Activated naive CD4-positive, alpha-beta T cell treated with anti-CD3 and anti-CD28 coated beads, Interleukin-2, amount 50 U/mL, for 72 hours (primary cell): ENCODE measurements around the gene ULK1. TPM values are rescaled to one million over a fixed set of nuclear protein-coding genes. Genes with fewer than 3 reads are reported as not detected.

Experiments
- ATAC-seq, 2 donors: fragments of 150-1000 bp; cut with Tn5 transposase; 2 replicates each; pipeline ENCODE4 v1.10.0; 2021; ENCODE audit warnings: mild to moderate bottlenecking in 2 of 2, moderate library complexity in 2 of 2
- DNase-seq, 2 donors: peaks; one replicate each; pipeline ENCODE4 v3.0.0; 2021 to 2022; ENCODE audit warnings: low spot score in 2 of 2
- H3K27ac Mint-ChIP-seq, 2 donors: one replicate each; pipeline ENCODE4 v1.8.0; 2022; ENCODE audit warnings: mild to moderate bottlenecking in 2 of 2, mixed read lengths in 2 of 2
- H3K36me3 Mint-ChIP-seq, 2 donors: one replicate each; pipeline ENCODE4 v1.8.0; 2022; ENCODE audit warnings: mixed read lengths in 2 of 2
- H3K9me3 Mint-ChIP-seq, 2 donors: one replicate each; pipeline ENCODE4 v1.8.0; 2022; ENCODE audit warnings: mixed read lengths in 2 of 2
- total RNA-seq, 2 donors: library from RNA; stranded (reverse); gene quantifications; one replicate each; pipeline ENCODE4 v1.2.3, GENCODE V29; 2022

ULK1 gene
- total RNA-seq, 2 donors from 2014 or later = 17.1 to 33.9 TPM

DNA sequence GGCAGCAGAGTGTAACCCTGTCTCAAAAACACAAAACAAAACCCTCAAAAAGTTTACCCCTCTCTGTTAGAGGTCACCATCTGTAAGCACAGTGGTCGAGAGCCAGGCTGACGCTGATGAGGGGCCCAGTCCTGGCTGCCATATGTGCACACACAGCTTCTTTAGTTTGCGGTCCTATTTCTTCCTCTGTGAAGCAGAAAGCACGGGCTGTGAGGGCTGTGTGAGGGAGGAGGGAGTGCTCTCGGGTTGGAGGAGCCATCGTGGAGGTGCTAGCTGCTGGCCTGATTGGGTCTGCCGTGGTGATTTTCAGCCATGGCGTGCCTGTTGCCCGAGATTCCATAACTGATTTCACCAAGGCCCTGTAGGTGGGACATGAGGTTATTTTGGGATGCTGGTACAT lies 3.5 kb downstream of the ULK1 start:
- Mint-ChIP-seq H3K27ac (no peak overlapping the region), H3K9me3 (no peaks in the 10 kb centered on the region), H3K36me3 (no peaks in the 10 kb centered on the region)
- no peak for ATAC-seq
- no peak for DNase-seq

DNA sequence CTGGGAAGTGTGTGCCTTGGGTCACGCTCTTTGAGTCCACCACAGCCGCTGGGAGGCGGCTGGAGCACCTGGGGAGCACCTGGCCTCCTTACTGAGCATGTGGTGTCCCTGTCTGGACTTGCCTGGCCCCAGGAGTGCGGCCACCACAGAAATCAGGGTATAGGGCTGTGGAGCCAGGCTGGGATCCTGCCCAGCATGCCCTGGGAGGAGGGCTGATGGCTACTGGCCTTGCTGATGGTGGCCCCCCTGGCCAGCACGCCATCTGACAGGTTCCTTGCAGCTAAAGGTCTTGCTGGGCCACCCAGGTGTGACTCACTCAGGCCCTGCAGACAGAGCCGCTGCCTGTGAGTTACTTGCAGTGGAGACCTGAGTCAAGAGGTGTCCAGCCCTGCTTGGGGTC lies 6.0 kb downstream of the ULK1 start:
- peak overlapping the region in 1 of 2 donors; percentile 78 for H3K27ac Mint-ChIP-seq
- ATAC-seq = no peak
- DNase-seq = no peak
- no peaks in the 10 kb centered on the region for H3K36me3 Mint-ChIP-seq
- H3K9me3 Mint-ChIP-seq = no peaks in the 10 kb centered on the region

DNA sequence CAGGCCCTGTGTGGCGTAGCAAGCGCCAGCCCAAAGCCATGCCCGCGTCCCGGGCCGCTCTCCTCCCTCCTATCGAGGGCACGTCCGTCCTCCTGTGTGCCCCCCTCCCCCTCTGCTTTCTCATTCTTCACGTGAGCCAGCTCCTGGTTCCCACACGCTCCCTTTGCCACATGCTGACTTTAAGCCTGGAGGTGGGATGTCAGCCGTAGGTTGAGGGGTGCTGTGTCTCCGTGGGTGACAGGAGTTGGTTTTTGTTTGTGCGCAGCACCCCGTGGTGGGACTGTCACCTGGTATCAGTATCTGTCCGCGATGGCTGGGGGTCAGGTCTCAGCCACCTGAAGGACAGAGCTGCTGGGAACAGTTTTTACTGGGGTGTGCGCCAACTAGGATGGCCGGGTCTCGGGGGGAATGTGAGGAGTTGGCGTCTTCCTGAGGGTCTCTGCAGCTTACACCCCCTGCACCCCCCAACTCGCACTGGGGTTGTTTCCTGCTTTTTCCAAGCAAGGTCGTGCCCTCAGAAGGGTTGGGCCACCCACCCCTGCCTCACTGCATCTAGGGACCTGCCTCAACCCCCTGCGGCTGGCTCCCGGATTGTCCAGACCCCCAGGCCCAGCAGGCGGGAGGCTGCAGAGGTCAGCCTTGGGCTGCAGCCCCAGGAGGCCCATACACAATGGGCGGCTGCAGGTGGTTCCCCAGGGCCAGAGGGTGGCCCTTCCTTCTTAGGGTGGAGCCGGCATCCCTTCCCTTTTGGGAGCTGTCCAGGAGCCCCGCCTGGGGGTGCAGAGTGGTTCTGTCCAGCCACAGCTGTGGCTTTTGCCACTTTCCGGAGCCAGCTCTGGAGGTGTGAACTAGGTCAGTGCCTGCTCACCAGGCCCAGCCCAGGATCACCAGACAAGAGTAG lies 7.3 kb downstream of the ULK1 start:
- Mint-ChIP-seq H3K9me3 (no peaks in the 10 kb centered on the region), H3K27ac (peak overlapping the region in 1 of 2 donors; percentile 49), H3K36me3 (no peaks in the 10 kb centered on the region)
- no peak for DNase-seq
- ATAC-seq = no peak

DNA sequence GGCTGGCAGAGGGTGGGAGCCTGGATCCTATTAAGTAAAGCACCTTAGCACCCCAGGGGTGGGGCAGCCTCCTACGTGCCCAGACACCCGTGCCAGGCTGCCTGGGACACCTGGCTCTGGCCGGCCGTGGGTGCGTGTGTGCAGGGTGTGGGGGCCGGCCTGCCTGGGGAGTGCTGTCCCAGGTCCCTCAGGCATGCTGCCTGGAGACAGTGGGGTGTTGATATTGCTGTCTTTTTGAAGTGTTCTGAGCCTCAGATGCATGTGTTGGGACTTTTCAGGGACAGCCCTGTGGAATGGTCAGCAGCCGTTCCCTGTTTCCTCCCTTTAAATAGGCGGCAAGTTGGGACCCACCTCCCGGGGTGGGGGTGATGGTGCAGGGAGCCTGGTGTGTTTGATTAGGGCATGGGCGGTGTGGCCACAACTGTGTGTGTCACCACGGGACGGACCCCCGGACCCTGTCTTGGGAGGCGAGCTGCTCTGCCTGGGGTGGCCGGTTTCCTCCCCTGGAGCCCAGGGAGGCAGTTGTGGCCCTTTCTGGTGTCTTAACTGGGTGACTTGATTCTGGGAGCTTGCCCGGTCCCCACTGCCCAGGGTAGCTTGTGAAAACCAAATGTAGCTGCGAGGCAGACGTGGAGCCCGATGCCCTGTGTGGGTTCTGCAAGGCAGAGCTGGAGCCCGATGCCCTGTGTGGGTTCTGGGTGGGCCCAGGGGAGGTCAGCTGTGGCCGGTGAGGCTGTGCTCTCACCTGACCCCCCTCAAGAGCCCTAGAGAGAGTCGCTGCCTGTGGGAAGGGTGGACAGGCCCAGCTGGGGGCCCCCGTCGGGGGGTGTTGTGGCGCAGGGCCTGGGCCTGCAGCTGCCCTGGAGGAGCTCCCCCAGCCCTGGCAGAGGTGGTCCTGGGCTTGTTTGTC lies 8.2 kb downstream of the ULK1 start:
- DNase-seq (no peak), ATAC-seq (no peak)
- H3K9me3 Mint-ChIP-seq = no peaks in the 10 kb centered on the region
- peak overlapping the region in 1 of 2 donors; percentile 49 for H3K27ac Mint-ChIP-seq
- no peaks in the 10 kb centered on the region for H3K36me3 Mint-ChIP-seq

DNA sequence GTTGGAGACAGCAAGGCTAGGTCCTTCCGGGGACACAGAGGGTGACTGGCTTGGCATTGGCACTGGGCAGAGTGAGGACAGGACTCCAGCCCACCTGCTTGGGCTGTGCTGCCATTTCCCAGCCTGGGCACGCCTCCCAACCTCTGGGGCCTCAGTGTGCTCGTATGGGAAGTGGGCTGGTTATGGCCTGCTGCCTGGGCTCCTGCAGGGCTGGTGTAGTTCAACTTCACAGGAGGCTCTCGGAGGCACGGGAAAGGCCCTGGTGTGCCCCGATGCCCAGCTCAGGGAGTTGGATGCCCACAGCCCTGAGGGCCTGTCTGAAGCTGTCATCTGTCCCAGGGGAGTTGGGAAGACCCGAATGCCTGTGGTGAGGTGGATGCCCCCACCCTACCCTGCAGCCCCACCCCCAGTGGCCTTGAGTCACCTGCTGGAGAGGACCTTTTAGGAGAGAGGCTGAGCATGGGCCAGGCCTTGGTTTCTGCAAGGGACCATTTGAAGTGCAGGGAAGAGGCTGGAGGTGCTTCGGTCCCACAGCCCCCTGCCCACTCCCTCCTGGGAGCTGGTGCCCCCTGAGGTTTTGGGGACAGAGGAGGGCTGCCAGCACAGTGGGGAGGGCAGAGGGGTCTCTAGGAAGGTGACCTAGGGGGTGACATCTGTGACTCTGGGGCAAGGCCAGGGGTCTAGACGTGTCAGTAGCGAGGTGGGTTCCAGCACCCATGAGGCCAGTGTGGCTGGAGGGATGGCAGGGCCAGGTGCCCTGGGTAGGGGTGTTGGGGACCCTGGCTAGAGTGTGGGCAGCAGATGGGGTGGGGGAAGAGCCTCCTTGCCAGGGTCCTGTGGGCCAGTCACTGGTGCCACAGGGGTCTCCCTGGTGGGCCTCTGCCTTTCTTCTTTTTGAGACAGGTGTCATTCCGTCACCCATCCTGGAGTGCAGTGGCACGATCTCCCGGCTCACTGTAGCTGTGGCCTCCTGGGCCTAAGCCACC lies 9.1 kb downstream of the ULK1 start:
- Mint-ChIP-seq H3K27ac (peak overlapping the region in 1 of 2 donors; percentile 74), H3K9me3 (no peaks in the 10 kb centered on the region), H3K36me3 (no peaks in the 10 kb centered on the region)
- DNase-seq (no peak), ATAC-seq (no peak)

DNA sequence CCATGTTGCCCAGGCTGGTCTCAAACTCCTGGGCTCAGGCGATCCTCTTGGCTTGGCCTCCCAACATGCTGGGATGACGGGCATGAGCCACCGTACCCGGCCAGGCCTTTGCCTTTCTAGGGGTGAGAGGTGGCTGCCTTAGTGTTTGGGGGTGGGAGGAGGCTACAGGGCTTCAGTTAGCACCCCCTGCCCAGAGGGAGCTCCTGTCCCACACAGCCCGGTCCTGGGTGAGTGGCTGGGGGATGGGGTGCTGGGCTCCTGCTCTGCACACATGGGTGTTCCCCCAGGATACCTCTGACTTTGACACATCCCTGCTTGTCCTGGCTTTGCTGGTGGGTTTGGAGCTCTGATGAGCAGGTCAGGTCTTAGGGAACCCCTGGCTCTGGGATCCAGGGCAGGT lies 9.9 kb downstream of the ULK1 start:
- Mint-ChIP-seq H3K36me3 (no peaks in the 10 kb centered on the region), H3K9me3 (no peaks in the 10 kb centered on the region), H3K27ac (peak overlapping the region; percentile 74)
- DNase-seq = no peak
- ATAC-seq = no peak

DNA sequence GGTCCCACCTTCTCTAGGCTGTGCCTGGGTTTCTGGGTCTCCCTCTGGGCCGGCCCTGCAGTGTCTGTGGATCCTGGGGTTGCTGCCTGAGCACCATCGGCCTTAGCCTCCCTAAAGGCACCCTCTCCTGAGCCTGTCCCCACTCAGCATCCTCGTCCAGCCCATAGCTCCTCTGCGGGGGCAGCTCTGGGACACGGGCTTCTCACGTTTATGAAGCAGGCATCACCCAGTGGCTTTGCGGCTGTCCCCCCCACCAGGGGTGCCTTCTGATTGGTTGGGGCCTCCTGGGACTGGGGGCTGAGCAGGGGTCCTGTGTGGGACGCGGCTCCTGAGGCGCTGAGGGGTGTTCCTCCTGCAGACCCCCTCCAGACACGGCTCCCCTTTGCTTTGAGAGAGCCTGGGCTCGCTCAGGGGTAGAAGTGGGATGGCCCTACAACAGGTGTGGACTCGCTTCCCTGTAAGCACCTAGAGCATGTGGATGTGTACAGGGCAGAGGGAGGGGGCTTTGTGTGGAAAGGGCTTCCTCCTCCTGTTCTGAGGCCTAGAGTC lies 10.7 kb downstream of the ULK1 start:
- no peaks in the 10 kb centered on the region for H3K36me3 Mint-ChIP-seq
- DNase-seq (no peak), ATAC-seq (no peak)
- H3K27ac Mint-ChIP-seq = peak overlapping the region; percentile 36 to 74
- no peaks in the 10 kb centered on the region for H3K9me3 Mint-ChIP-seq

DNA sequence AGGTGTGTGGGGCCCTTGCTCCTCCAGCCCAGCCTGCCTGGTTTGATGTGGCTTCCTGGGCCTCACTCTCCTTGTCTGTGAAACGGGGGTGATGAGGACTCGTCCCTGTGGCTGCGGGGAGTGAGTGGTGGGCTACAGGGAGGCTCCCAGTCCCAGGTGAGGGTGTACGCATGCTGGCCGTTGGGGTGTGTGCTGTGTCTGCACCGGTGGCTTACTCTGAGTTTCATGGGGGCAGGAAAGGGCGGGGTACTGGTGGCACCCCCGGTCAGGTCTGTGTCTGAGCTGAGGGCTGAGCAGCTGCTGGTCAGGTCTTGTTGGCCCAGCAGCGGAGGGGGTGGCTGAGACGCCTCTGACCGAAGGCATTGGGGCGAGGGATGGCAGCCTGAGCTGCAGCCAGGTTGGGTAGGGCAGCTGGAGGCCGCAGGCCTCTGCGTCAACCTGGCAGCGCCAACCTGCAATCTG lies 11.2 kb downstream of the ULK1 start:
- Mint-ChIP-seq H3K27ac (peak overlapping the region; percentile 36 to 74), H3K36me3 (no peaks in the 10 kb centered on the region), H3K9me3 (no peaks in the 10 kb centered on the region)
- ATAC-seq (no peak), DNase-seq (no peak)

DNA sequence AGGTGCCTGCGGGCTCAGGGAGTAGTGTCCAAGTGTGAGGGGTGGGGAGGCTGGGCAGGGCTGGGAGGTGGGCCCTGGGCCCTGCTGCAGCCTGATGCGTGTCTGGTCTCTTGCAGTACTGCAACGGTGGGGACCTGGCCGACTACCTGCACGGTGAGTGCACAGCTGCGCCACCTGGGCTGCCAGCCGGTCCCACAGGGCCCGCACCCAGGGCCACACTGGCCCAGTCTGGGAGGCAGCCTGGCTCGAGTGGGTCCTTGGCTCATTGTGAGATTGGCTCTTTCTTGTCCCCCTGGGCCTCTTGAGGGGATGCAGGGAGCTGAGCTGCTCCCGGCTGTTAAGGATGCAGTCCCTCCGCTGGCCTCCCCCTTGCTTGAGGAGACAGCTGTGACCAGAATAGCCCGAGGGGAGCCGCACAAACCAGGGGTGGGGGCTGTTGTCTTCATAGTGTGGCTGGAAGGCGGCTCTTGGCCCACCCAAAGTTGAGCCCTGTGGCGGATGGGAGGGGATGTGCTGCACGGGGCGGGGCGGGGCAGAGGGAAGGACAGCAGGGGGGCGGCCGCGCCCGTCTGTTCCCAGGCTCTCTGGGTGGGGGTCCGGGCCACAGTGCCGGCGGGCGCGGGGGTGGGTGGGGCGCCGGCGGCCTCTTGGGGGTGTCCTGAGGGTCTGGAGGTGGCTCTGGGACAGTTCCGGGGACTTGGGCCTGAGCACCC lies 13.1 kb downstream of the ULK1 start:
- ATAC-seq (no peak), DNase-seq (no peak)
- no peaks in the 10 kb centered on the region for H3K36me3 Mint-ChIP-seq
- H3K27ac Mint-ChIP-seq = no peak overlapping the region
- H3K9me3 Mint-ChIP-seq = no peaks in the 10 kb centered on the region

DNA sequence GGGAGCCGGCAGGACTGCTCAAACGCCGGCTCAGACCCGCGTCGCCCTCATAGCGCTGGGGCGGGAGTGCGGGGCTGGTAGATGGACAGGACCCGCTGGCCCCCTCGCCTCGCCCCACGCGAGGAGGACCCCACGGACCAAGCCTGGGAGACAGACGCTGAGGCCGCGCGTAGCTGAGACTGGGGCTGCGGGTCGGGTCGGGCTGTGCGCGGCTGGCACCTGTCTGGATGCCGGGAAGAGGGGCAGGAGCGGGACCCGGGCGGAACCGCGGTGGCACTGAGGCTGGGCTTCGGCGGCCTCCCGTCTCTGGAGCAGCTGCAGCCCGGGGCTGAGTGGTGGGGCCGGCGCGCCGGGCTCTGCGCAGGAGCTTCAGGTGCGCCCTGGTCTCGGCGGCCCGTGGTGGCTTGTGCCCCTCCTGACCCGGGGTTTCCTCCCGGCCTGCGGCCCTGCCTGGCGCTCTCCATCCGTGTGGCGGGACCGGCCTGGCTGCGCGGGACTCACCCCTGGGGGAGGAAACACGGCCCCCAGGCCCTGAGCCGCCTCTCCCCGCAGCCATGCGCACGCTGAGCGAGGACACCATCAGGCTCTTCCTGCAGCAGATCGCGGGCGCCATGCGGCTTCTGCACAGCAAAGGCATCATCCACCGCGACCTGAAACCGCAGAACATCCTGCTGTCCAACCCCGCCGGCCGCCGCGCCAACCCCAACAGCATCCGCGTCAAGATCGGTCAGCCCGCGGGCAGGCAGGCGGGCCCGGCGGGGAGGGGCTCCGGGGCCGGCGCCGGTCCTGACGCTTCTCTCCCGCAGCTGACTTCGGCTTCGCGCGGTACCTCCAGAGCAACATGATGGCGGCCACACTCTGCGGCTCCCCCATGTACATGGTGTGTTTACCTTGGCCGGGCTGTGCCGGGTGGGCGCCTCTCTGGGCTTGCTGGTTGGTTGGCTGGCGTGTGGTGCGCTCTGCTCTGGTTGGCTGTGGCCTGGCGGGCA lies 14.0 kb downstream of the ULK1 start:
- H3K36me3 Mint-ChIP-seq = no peaks in the 10 kb centered on the region
- no peaks in the 10 kb centered on the region for H3K9me3 Mint-ChIP-seq
- no peak overlapping the region for H3K27ac Mint-ChIP-seq
- DNase-seq (no peak), ATAC-seq (no peak)

DNA sequence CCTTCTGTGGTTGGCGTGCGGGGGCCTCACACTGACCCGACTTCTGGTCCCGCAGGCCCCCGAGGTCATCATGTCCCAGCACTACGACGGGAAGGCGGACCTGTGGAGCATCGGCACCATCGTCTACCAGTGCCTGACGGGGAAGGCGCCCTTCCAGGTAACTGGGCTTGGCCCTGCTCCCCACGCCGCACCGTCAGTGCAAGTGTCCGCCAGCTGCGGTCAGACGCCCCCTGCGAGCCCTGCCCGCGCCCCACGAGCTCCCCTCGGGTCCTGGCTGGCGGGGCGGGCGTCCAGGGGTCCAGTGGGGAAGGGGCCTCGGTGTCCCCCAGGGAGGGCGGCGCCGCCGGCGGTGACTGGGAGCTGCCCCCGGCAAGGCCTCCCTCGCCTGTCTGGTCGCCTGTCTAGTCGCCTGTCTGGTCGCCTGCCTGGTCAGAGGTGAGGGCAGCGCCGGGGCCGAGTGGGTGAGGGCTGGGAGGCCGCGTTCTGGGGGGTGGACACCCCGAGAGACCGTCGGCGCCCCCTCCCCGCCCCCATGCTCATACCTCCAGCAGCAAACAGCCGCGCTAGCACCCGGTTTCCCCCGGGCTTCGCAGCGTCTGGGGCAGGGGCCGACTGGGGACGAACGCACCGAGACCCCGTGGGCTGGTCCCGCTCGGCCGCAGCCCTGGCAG lies 14.8 kb downstream of the ULK1 start:
- DNase-seq (no peak), ATAC-seq (no peak)
- Mint-ChIP-seq H3K9me3 (no peaks in the 10 kb centered on the region), H3K36me3 (no peaks in the 10 kb centered on the region), H3K27ac (no peak overlapping the region)

DNA sequence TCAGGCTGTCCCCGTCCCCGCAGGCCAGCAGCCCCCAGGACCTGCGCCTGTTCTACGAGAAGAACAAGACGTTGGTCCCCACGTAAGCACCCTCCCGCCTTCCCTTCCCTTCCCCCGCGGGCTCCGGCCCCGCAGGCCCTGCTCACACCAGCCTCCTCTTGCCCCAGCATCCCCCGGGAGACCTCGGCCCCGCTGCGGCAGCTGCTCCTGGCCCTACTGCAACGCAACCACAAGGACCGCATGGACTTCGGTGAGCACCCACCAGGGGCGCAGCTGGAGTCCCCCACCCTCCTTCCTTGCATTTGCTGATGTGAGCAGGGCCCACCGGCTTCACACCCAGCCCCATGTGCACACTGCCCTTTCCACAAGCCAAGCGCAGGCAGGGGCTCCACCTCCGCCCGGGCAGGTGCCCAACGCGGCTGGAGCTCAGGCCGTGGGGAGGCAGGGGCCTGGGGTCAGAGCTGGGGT lies 15.4 kb downstream of the ULK1 start:
- no peak overlapping the region for H3K27ac Mint-ChIP-seq
- H3K36me3 Mint-ChIP-seq = no peaks in the 10 kb centered on the region
- ATAC-seq (no peak), DNase-seq (no peak)
- H3K9me3 Mint-ChIP-seq = no peaks in the 10 kb centered on the region

DNA sequence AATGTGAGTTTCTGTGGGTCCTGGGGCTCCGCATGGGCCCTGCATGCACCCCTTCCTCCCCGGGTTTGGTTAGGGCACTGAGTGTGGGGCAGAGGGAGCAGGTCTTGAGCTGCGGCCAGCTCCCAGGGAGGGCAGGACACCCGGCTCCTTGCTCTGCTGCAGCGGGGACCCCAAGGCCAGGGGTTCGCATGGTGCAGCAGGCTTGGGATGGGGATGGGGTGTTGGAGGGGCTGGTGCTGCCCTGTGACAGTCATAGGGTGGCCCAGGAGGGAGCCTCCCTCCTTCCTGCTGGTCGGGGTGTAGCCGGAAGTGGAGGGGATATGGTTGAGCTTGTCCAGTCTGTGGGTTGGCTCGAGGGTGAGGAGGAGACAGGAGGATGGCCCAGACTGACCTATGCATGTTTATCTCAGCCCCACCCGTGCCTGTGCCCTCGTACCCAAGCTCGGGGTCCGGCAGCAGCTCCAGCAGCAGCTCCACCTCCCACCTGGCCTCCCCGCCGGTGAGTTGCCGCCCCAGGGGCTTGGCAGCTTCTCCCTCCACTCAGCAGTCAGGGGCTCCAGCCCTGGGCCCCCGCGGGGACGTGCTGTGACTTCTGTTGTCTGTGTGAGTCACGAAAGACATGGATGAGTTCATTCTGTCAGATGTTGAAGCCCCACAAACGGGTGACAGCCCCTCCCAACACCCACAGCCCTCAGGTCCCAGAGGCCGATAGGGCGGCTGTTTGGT lies 16.0 kb downstream of the ULK1 start:
- Mint-ChIP-seq H3K9me3 (no peaks in the 10 kb centered on the region), H3K27ac (no peak overlapping the region), H3K36me3 (no peaks in the 10 kb centered on the region)
- DNase-seq = no peak
- no peak for ATAC-seq
